HepG2 (cell line): Measurements from ENCODE around the gene ZCCHC18.

Experiments
- CEBPB ChIP-seq: IDR thresholded peaks from 2 replicates; pipeline ENCODE4 v1.6.1; 2011; ENCODE audit warnings: low read depth, low read length, improper control_type of control experiment, borderline replicate concordance
- ESRRA ChIP-seq: sonication (generic); formaldehyde crosslinking; IDR thresholded peaks from 2 replicates; pipeline ENCODE4 v1.5.1; 2020; ENCODE audit warnings: mild to moderate bottlenecking, low read depth, missing genetic modification reagents
- FOXA3 ChIP-seq: IDR thresholded peaks from 2 replicates; pipeline ENCODE4 v1.6.1; 2016; ENCODE audit warnings: missing genetic modification reagents, missing compliant biosample characterization
- HDAC2 ChIP-seq: sonication (generic); formaldehyde crosslinking; IDR thresholded peaks from 2 replicates; pipeline ENCODE4 v1.4.0; 2020; ENCODE audit warnings: missing genetic modification reagents
- SNRNP70 ChIP-seq: fragments of 200-400 bp; formaldehyde crosslinking; IDR thresholded peaks from 2 replicates; pipeline ENCODE4 v1.6.1; 2017; ENCODE audit warnings: mild to moderate bottlenecking, low read depth, low read length, moderate library complexity
- TCF7L2 ChIP-seq: IDR thresholded peaks from 2 replicates; pipeline ENCODE4 v1.6.1; 2011; ENCODE audit warnings: mild to moderate bottlenecking, low read depth, low read length, moderate library complexity
- ZBTB7A ChIP-seq: sonication (generic); formaldehyde crosslinking; IDR thresholded peaks from 2 replicates; pipeline ENCODE4 v1.8.0; 2022; ENCODE audit warnings: mild to moderate bottlenecking, missing genetic modification reagents
- ZNF263 ChIP-seq: sonication (generic); formaldehyde crosslinking; IDR thresholded peaks from 2 replicates; pipeline ENCODE4 v1.4.0; 2020; ENCODE audit warnings: missing genetic modification reagents
- ZNF337 ChIP-seq: sonication (generic); formaldehyde crosslinking; IDR thresholded peaks from 2 replicates; pipeline ENCODE4 v1.5.1; 2020; ENCODE audit warnings: missing genetic modification reagents, low read depth, mild to moderate bottlenecking, borderline replicate concordance
- TF ChIP-seq, protein P1 (sequence below): sonication (generic); formaldehyde crosslinking; IDR thresholded peaks from 2 replicates; pipeline ENCODE4 v1.5.0; 2020; ENCODE audit warnings: mild to moderate bottlenecking, missing genetic modification reagents, moderate library complexity
- TF ChIP-seq, protein P2 (sequence below): sonication (generic); formaldehyde crosslinking; conservative IDR thresholded peaks from 2 replicates; pipeline ENCODE4 v1.4.0; 2020; ENCODE audit warnings: missing genetic modification reagents
- TF ChIP-seq, protein P3 (sequence below): sonication (generic); formaldehyde crosslinking; IDR thresholded peaks from 2 replicates; pipeline ENCODE4 v1.8.0; 2022; ENCODE audit warnings: mild to moderate bottlenecking, missing genetic modification reagents; ENCODE audit not compliant: insufficient replicate concordance
- TF ChIP-seq, protein P4 (sequence below), 2 experiments: IDR thresholded peaks; 2 replicates each; pipeline ENCODE4 v1.6.1; 2011 to 2012; ENCODE audit warnings: low read length in 2 of 2, borderline replicate concordance in 1 of 2, low read depth in 1 of 2, mild to moderate bottlenecking in 1 of 2, moderate library complexity in 1 of 2
- TF ChIP-seq, protein P5 (sequence below): sonication (generic); formaldehyde crosslinking; IDR thresholded peaks from 2 replicates; pipeline ENCODE4 v1.4.0; 2020; ENCODE audit warnings: missing genetic modification reagents, borderline replicate concordance

DNA sequence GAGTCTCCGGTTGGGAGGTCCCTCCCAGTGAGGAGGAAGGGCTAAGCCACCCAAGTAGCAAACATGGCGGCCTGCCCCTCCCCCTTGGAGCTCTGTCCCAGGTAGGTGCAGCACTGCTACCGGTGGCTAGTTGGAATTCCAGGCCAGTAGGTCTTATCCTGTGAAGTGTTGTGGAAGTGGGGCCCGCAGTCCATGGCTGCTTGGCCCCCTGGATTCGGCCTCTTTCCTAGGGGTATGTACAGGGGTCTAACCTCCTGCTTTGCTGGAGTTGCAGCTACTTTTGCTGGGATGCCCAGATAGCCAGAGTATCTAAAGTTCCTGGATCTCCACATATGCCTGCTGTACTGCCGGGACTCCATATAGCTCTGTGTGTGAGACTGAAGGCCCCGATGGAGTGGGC lies 26.4 kb upstream of the ZCCHC18 start:
- TF ChIP-seq SNRNP70 (no peak), TCF7L2 (no peak), CEBPB (no peak), ESRRA (no peak), FOXA3 (CRISPR knock-in tag) (no peak), ZNF337 (CRISPR knock-in tag) (no peak), ZNF263 (CRISPR knock-in tag) (no peak), HDAC2 (CRISPR knock-in tag) (no peak), ZBTB7A (CRISPR knock-in tag) (no peak)
- TF ChIP-seq, protein P1, sequence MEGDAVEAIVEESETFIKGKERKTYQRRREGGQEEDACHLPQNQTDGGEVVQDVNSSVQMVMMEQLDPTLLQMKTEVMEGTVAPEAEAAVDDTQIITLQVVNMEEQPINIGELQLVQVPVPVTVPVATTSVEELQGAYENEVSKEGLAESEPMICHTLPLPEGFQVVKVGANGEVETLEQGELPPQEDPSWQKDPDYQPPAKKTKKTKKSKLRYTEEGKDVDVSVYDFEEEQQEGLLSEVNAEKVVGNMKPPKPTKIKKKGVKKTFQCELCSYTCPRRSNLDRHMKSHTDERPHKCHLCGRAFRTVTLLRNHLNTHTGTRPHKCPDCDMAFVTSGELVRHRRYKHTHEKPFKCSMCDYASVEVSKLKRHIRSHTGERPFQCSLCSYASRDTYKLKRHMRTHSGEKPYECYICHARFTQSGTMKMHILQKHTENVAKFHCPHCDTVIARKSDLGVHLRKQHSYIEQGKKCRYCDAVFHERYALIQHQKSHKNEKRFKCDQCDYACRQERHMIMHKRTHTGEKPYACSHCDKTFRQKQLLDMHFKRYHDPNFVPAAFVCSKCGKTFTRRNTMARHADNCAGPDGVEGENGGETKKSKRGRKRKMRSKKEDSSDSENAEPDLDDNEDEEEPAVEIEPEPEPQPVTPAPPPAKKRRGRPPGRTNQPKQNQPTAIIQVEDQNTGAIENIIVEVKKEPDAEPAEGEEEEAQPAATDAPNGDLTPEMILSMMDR (CRISPR knock-in tag), result no peak
- TF ChIP-seq, protein P2, sequence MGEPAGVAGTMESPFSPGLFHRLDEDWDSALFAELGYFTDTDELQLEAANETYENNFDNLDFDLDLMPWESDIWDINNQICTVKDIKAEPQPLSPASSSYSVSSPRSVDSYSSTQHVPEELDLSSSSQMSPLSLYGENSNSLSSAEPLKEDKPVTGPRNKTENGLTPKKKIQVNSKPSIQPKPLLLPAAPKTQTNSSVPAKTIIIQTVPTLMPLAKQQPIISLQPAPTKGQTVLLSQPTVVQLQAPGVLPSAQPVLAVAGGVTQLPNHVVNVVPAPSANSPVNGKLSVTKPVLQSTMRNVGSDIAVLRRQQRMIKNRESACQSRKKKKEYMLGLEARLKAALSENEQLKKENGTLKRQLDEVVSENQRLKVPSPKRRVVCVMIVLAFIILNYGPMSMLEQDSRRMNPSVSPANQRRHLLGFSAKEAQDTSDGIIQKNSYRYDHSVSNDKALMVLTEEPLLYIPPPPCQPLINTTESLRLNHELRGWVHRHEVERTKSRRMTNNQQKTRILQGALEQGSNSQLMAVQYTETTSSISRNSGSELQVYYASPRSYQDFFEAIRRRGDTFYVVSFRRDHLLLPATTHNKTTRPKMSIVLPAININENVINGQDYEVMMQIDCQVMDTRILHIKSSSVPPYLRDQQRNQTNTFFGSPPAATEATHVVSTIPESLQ (CRISPR knock-in tag), result no peak
- TF ChIP-seq, protein P3, sequence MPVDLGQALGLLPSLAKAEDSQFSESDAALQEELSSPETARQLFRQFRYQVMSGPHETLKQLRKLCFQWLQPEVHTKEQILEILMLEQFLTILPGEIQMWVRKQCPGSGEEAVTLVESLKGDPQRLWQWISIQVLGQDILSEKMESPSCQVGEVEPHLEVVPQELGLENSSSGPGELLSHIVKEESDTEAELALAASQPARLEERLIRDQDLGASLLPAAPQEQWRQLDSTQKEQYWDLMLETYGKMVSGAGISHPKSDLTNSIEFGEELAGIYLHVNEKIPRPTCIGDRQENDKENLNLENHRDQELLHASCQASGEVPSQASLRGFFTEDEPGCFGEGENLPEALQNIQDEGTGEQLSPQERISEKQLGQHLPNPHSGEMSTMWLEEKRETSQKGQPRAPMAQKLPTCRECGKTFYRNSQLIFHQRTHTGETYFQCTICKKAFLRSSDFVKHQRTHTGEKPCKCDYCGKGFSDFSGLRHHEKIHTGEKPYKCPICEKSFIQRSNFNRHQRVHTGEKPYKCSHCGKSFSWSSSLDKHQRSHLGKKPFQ (CRISPR knock-in tag), result no peak
- TF ChIP-seq, protein P4, sequence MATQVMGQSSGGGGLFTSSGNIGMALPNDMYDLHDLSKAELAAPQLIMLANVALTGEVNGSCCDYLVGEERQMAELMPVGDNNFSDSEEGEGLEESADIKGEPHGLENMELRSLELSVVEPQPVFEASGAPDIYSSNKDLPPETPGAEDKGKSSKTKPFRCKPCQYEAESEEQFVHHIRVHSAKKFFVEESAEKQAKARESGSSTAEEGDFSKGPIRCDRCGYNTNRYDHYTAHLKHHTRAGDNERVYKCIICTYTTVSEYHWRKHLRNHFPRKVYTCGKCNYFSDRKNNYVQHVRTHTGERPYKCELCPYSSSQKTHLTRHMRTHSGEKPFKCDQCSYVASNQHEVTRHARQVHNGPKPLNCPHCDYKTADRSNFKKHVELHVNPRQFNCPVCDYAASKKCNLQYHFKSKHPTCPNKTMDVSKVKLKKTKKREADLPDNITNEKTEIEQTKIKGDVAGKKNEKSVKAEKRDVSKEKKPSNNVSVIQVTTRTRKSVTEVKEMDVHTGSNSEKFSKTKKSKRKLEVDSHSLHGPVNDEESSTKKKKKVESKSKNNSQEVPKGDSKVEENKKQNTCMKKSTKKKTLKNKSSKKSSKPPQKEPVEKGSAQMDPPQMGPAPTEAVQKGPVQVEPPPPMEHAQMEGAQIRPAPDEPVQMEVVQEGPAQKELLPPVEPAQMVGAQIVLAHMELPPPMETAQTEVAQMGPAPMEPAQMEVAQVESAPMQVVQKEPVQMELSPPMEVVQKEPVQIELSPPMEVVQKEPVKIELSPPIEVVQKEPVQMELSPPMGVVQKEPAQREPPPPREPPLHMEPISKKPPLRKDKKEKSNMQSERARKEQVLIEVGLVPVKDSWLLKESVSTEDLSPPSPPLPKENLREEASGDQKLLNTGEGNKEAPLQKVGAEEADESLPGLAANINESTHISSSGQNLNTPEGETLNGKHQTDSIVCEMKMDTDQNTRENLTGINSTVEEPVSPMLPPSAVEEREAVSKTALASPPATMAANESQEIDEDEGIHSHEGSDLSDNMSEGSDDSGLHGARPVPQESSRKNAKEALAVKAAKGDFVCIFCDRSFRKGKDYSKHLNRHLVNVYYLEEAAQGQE (IDR thresholded peaks at IDR 0.05; ENCODE audit: borderline replicate concordance in 1 of 2, low read depth in 1 of 2, low read length in 2 of 2), result no peak
- TF ChIP-seq, protein P5, sequence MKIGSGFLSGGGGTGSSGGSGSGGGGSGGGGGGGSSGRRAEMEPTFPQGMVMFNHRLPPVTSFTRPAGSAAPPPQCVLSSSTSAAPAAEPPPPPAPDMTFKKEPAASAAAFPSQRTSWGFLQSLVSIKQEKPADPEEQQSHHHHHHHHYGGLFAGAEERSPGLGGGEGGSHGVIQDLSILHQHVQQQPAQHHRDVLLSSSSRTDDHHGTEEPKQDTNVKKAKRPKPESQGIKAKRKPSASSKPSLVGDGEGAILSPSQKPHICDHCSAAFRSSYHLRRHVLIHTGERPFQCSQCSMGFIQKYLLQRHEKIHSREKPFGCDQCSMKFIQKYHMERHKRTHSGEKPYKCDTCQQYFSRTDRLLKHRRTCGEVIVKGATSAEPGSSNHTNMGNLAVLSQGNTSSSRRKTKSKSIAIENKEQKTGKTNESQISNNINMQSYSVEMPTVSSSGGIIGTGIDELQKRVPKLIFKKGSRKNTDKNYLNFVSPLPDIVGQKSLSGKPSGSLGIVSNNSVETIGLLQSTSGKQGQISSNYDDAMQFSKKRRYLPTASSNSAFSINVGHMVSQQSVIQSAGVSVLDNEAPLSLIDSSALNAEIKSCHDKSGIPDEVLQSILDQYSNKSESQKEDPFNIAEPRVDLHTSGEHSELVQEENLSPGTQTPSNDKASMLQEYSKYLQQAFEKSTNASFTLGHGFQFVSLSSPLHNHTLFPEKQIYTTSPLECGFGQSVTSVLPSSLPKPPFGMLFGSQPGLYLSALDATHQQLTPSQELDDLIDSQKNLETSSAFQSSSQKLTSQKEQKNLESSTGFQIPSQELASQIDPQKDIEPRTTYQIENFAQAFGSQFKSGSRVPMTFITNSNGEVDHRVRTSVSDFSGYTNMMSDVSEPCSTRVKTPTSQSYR, result no peak
